K562 (cell line): ENCODE data around the gene RNU6-9. TPM values are rescaled to one million over a fixed set of nuclear protein-coding genes. Genes with fewer than 3 reads are reported as not detected.
A peak's percentile ranks its signal among the peaks of the same experiment; 100 is the strongest.

Experiments
- ATAC-seq: fragments of 200-7000 bp; cut with Tn5 transposase; 3 replicates; pipeline ENCODE4 v1.9.1; 2020; ENCODE audit warnings: moderate library complexity
- Bru-seq: library from RNA; stranded (reverse); fragments of 400-500 nt; gene quantifications from one replicate; lab custom pipeline; 2021; lab: Mats Ljungman, UMichigan
- BruChase-seq, 2 experiments: library from RNA; stranded (reverse); fragments of 400-500 nt; gene quantifications; one replicate each; lab custom pipeline; 2021; lab: Mats Ljungman, UMichigan
- BruUV-seq: library from RNA; stranded (reverse); fragments of 400-500 nt; replicated peaks from 2 replicates; lab custom pipeline; 2021; lab: Mats Ljungman, UMichigan
- CTCF ChIA-PET: fragments of 300-600 bp; formaldehyde crosslinking; extraction: SDS; loops from one replicate; lab custom pipeline; 2021; ENCODE audit warnings: low intra/inter-chr PET ratio; lab: Yijun Ruan, JAX
- POLR2A ChIA-PET: fragments of 300-600, 350-650 bp; sonication (Branson Sonifier 250); formaldehyde crosslinking; extraction: SDS; loops from one replicate; lab custom pipeline; 2021; ENCODE audit warnings: antibody characterized with exemption, inconsistent platforms; lab: Yijun Ruan, JAX
- DNase-seq, 4 experiments: peaks; one replicate each; pipeline versions ENCODE4 v3.0.0 to v3.0.0-alpha.2; 2011 to 2018; ENCODE audit warnings: low spot score in 3 of 4, mixed read lengths in 3 of 4; ENCODE audit errors: extremely low read depth in 1 of 4
- FAIRE-seq: peaks from 2 replicates; lab custom pipeline; 2011; peaks lifted over from hg19 to GRCh38; lab: Jason Lieb, UNC
- H2AFZ ChIP-seq: 2 replicates; pipeline ENCODE4 v1.6.0; 2011; ENCODE audit warnings: low read depth, low read length, control low read depth, inconsistent platforms
- H3K27ac ChIP-seq: fragments of 200-600 bp; 3 replicates; pipeline ENCODE4 v1.8.0; 2011; ENCODE audit warnings: low read depth, mild to moderate bottlenecking, control low read depth, inconsistent platforms, low read length, moderate library complexity, mixed read lengths; ENCODE audit errors: extremely low read depth
- H3K27me3 ChIP-seq, 2 experiments: fragments of 300-600 bp in 1 of 2; 2 replicates in 1 of 2; 3 replicates in 1 of 2; pipeline versions ENCODE4 v1.6.0 to v1.8.0; 2011; ENCODE audit warnings: inconsistent platforms in 2 of 2, low read length in 2 of 2, mild to moderate bottlenecking in 1 of 2, mixed read lengths in 1 of 2, moderate library complexity in 1 of 2; ENCODE audit not compliant: control insufficient read depth in 2 of 2, insufficient read depth in 2 of 2
- H3K36me3 ChIP-seq: fragments of 300-600 bp; 3 replicates; pipeline ENCODE4 v1.8.0; 2011; ENCODE audit warnings: mild to moderate bottlenecking, low read length, inconsistent platforms; ENCODE audit not compliant: control insufficient read depth, insufficient read depth
- H3K4me1 ChIP-seq, 2 experiments: fragments of 200-600 bp in 1 of 2; replicated peaks in 1 of 2; 2 replicates in 1 of 2; 3 replicates in 1 of 2; pipeline versions ENCODE4 v1.5.1 to v1.8.0; 2011; ENCODE audit warnings: inconsistent platforms in 2 of 2, low read length in 2 of 2, mild to moderate bottlenecking in 1 of 2, mixed read lengths in 1 of 2, moderate library complexity in 1 of 2; ENCODE audit not compliant: control insufficient read depth in 2 of 2, insufficient read depth in 2 of 2
- H3K4me2 ChIP-seq: 2 replicates; pipeline ENCODE4 v1.6.1; 2011; ENCODE audit warnings: low read length, control low read depth, inconsistent platforms, mixed read lengths; ENCODE audit not compliant: insufficient read depth
- H3K4me3 ChIP-seq: fragments of 200-600 bp; sonication (generic), shearing (Covaris generic); 2 replicates; pipeline ENCODE4 v1.5.1; 2016; ENCODE audit warnings: control low read depth, inconsistent platforms
- H3K79me2 ChIP-seq: fragments of 200-600 bp; 3 replicates; pipeline ENCODE4 v1.8.0; 2011; ENCODE audit warnings: low read length, inconsistent platforms; ENCODE audit not compliant: control insufficient read depth, insufficient read depth
- H3K9ac ChIP-seq, 2 experiments: 2 replicates each; pipeline versions ENCODE4 v1.6.0 to v1.6.1; 2011; ENCODE audit warnings: low read depth in 2 of 2, low read length in 2 of 2, control low read depth in 1 of 2, inconsistent platforms in 1 of 2, mild to moderate bottlenecking in 1 of 2, mixed read lengths in 1 of 2; ENCODE audit not compliant: insufficient read depth in 1 of 2
- H3K9me1 ChIP-seq: one replicate; pipeline ENCODE4 v1.6.0; 2011; ENCODE audit warnings: inconsistent platforms, mild to moderate bottlenecking, low read length, moderate library complexity; ENCODE audit not compliant: control insufficient read depth, insufficient read depth
- H3K9me3 ChIP-seq: replicated peaks from 2 replicates; pipeline ENCODE4 v1.5.1; 2011; ENCODE audit warnings: low read depth, low read length, inconsistent platforms; ENCODE audit not compliant: control insufficient read depth, insufficient read depth
- H4K20me1 ChIP-seq: replicated peaks from 2 replicates; pipeline ENCODE4 v1.6.1; 2011; ENCODE audit warnings: low read length, inconsistent platforms, mixed read lengths; ENCODE audit not compliant: control insufficient read depth, insufficient read depth
- BHLHE40 ChIP-seq: IDR thresholded peaks from 2 replicates; pipeline ENCODE4 v1.6.1; 2011; ENCODE audit warnings: low read length, improper control_type of control experiment
- C11orf30 ChIP-seq: fragments of 450-650 bp; IDR thresholded peaks from 2 replicates; pipeline ENCODE4 v1.6.1; 2016; ENCODE audit warnings: low read depth, mild to moderate bottlenecking
- ELF4 ChIP-seq: fragments of 450-650 bp; formaldehyde crosslinking; IDR thresholded peaks from 2 replicates; pipeline ENCODE4 v1.4.0; 2022; ENCODE audit warnings: missing genetic modification characterization
- ESRRA ChIP-seq: fragments of 450-650 bp; IDR thresholded peaks from 2 replicates; pipeline ENCODE4 v1.6.1; 2014; ENCODE audit warnings: low read depth, mild to moderate bottlenecking, moderate library complexity, borderline replicate concordance
- HNRNPK ChIP-seq: fragments of 200-400 bp; formaldehyde crosslinking; IDR thresholded peaks from one replicate; pipeline ENCODE4 v1.6.1; 2018; ENCODE audit warnings: mild to moderate bottlenecking, low read depth, low read length; ENCODE audit not compliant: poor library complexity, severe bottlenecking
- JUND ChIP-seq, 2 experiments: IDR thresholded peaks; 2 replicates in 1 of 2; 3 replicates in 1 of 2; pipeline ENCODE4 v1.6.1; 2011; ENCODE audit warnings: borderline replicate concordance in 2 of 2, low read depth in 2 of 2, low read length in 2 of 2, improper control_type of control experiment in 1 of 2, missing biosample characterization in 1 of 2, missing genetic modification characterization in 1 of 2, missing genetic modification reagents in 1 of 2
- KLF6 ChIP-seq: fragments of 250-450 bp; sonication (Bioruptor Pico); IDR thresholded peaks from 2 replicates; pipeline ENCODE4 v1.4.0; 2020; ENCODE audit warnings: mild to moderate bottlenecking, moderate library complexity, borderline replicate concordance
- MEF2D ChIP-seq: conservative IDR thresholded peaks from 2 replicates; pipeline ENCODE4 v1.6.1; 2016; ENCODE audit warnings: low read depth, missing genetic modification characterization, missing compliant biosample characterization
- RB1 ChIP-seq: fragments of 450-650 bp; IDR thresholded peaks from 2 replicates; pipeline ENCODE4 v1.6.1; 2017; ENCODE audit warnings: low read depth, mild to moderate bottlenecking
- SMAD1 ChIP-seq: fragments of 150-350 bp; IDR thresholded peaks from 2 replicates; pipeline ENCODE4 v1.6.1; 2014; ENCODE audit warnings: low read length, low read depth; ENCODE audit not compliant: partially characterized antibody
- YBX1 ChIP-seq: fragments of 450-650 bp; IDR thresholded peaks from 2 replicates; pipeline ENCODE4 v1.7.1; 2016; ENCODE audit warnings: mild to moderate bottlenecking
- ZNF146 ChIP-seq: IDR thresholded peaks from one replicate; pipeline ENCODE4 v1.6.1; 2018; ENCODE audit warnings: missing compliant biosample characterization; ENCODE audit not compliant: unreplicated experiment
- ZNF445 ChIP-seq: fragments of 250-450 bp; sonication (Bioruptor Pico); IDR thresholded peaks from 2 replicates; pipeline ENCODE4 v1.4.0; 2020; ENCODE audit warnings: low read depth, mild to moderate bottlenecking, moderate library complexity
- WGBS: fragments of 100-300 bp; shearing (Covaris generic); methylation state at CpG from one replicate; pipeline ENCODE4 v1.1.6; 2016; ENCODE audit warnings: low coverage, mixed read lengths; ENCODE audit not compliant: insufficient coverage; ENCODE audit errors: missing lambda C conversion rate; 5-methylcytosine and 5-hydroxymethylcytosine counted together
- in situ Hi-C: fragments of 300-500 bp; cut with MboI; formaldehyde crosslinking; loops from 4 replicates; pipeline ENCODE4 v1.15.0; 2018; ENCODE audit warnings: inconsistent platforms, mixed read lengths
- intact Hi-C: fragments of 100-400 bp; cut with micrococcal nuclease; formaldehyde crosslinking; loops from 2 replicates; pipeline ENCODE4 v1.14.2; 2022
- long read RNA-seq, 3 experiments: library from polyadenylated mRNA in 2 of 3; library from RNA in 1 of 3; unstranded in 2 of 3; stranded (forward) in 1 of 3; transcript quantifications; one replicate each; pipeline ENCODE4 v2.0.0, GENCODE V29; 2019 to 2022
- polyA minus RNA-seq, 3 experiments: library from RNA; depleted of rRNA, polyadenylated mRNA; stranded (reverse); fragments of >200 nt; gene quantifications; 2 replicates each; pipeline ENCODE4 v1.2.3, GENCODE V29; 2011
- polyA plus RNA-seq, 8 experiments: library from polyadenylated mRNA; depleted of rRNA in 4 of 8; stranded (reverse) in 5 of 8; unstranded in 3 of 8; fragments of >200 nt; fragmentation: Nextera tagmentation in 2 of 8; fragmentation: Illumina TruSeq in 1 of 8; extraction: Ambion mirVana in 2 of 8; extraction: Trizol in 1 of 8; gene quantifications; 2 replicates each; pipeline versions ENCODE4 v1.2.1 to v1.2.3, GENCODE V29; 2011 to 2014; ENCODE audit warnings: inconsistent platforms in 1 of 8, missing spikeins in 1 of 8
- total RNA-seq, 7 experiments: library from RNA; depleted of rRNA in 6 of 7; stranded (reverse); fragments of >200 nt in 6 of 7; fragmentation: Illumina TruSeq in 2 of 7; extraction: Trizol in 2 of 7; gene quantifications; 2 replicates each; pipeline versions ENCODE4 v1.2.1 to v1.2.3, GENCODE V29; 2011 to 2021; ENCODE audit warnings: low replicate concordance in 1 of 7
- TF ChIP-seq, protein P1 (sequence below): sonication (generic); formaldehyde crosslinking; IDR thresholded peaks from 2 replicates; pipeline ENCODE4 v1.9.0; 2022; ENCODE audit warnings: mild to moderate bottlenecking, missing genetic modification reagents

RNU6-9 gene
- not detected in 2 replicates for total RNA-seq (2011; cell fraction: chromatin; rRNA removed; ENCODE audit: low replicate concordance)
- not detected in 2 replicates for total RNA-seq (2011; cell fraction: nucleolus; rRNA removed)
- not detected in 2 replicates for total RNA-seq (2011; cell fraction: nucleoplasm; rRNA removed)
- not detected in 2 replicates for total RNA-seq (2014; rRNA removed)
- not detected in 2 replicates for total RNA-seq (2014; rRNA removed; fragmentation: Illumina TruSeq; extraction: Trizol)
- total RNA-seq (2015; rRNA removed; fragmentation: Illumina TruSeq; extraction: Trizol): not detected in 2 replicates
- total RNA-seq (2021): not detected in 2 replicates
- not detected in 2 replicates for polyA plus RNA-seq (2011; rRNA removed)
- not detected in 2 replicates for polyA plus RNA-seq (2011; cell fraction: cytosol; rRNA removed)
- polyA plus RNA-seq (2011; cell fraction: nucleus; rRNA removed): not detected in 2 replicates
- not detected in 2 replicates for polyA plus RNA-seq (2012)
- polyA plus RNA-seq (2014; fragmentation: Illumina TruSeq; extraction: Trizol): not detected in 2 replicates
- not detected for polyA plus RNA-seq (2014; fragmentation: Nextera tagmentation; extraction: Ambion mirVana)
- not detected in 2 replicates for polyA plus RNA-seq (2014; rRNA removed)
- under 0.01 TPM in 2 replicates for polyA minus RNA-seq (2011; rRNA and poly(A)+ RNA removed)
- 667 TPM in 1 of 2 replicates, not detected in the other for polyA minus RNA-seq (2011; cell fraction: cytosol; rRNA and poly(A)+ RNA removed)
- under 0.01 TPM in 1 of 2 replicates, not detected in the other for polyA minus RNA-seq (2011; cell fraction: nucleus; rRNA and poly(A)+ RNA removed)
- Bru-seq, nascent RNA: percentile 56 among the genes with signal in this experiment
- BruChase-seq, experiment 1, labeled RNA remaining after a 2-hour chase: percentile 39 among the genes with signal in this experiment
- BruChase-seq, experiment 2, labeled RNA remaining after a 6-hour chase: percentile 51 among the genes with signal in this experiment
- long read RNA-seq, experiment 1, partial matches to known transcripts: 0 of 1 reads
- long read RNA-seq, experiment 1, other reads (novel, unspliced or antisense): 0 of 1 reads
- long read RNA-seq, experiment 2: 0 reads
- long read RNA-seq, experiment 3: 0 reads

DNA sequence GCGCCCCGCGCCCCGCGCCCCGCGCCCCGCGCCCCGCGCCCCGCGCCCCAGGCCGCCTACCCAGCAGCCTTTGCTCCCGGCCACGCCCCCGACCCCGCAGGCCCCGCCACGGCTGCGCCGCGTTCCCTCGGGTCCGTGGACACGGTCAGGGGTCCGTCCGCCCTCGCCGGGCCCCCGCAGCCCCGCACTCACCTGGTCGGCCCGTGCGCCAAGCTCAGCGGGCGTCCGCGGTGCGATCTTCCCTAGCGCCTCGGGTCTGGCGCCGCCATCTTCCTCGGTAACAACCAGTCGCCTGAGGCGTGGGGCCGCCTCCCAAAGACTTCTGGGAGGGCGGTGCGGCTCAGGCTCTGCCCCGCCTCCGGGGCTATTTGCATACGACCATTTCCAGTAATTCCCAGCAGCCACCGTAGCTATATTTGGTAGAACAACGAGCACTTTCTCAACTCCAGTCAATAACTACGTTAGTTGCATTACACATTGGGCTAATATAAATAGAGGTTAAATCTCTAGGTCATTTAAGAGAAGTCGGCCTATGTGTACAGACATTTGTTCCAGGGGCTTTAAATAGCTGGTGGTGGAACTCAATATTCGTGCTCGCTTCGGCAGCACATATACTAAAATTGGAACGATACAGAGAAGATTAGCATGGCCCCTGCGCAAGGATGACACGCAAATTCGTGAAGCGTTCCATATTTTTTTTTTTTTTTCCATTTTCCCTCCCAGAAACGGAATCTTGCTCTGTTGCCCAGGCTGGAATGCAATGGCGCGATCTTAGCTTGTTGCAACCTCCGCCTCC lies at the start of gene RNU6-9, which contains the start of gene MED16:
RNU6-9 (plus strand) TSS at position 591 of the 796 bp plus-strand sequence.
MED16 (minus strand) TSS at position 294 of the 796 bp plus-strand sequence. CDS start 2,056 bp downstream, outside the sequence.
- intact Hi-C loops (loop anchor here (2.0 kb wide), 1 partner anchor 14 kb away; no protein-coding TSS in a partner anchor), in situ Hi-C loops (no loop called here)
- no peak; the same call in 1 of the 2 replicates for TF ChIP-seq JUND (IDR thresholded peaks at IDR 0.05; ENCODE audit: borderline replicate concordance, low read depth, low read length)
- no peak for TF ChIP-seq JUND (tag; IDR thresholded peaks at IDR 0.05; ENCODE audit: borderline replicate concordance, low read depth, low read length)
- no peak for TF ChIP-seq ZNF445 (CRISPR knock-in tag)
- no peak for TF ChIP-seq ZNF146 (CRISPR knock-in tag)
- TF ChIP-seq MEF2D (tag): 0 out of 2 replicates have a peak, but pooled peaks have one; percentile 49
- 0 out of 2 replicates have a peak, but pooled peaks have one; percentile 39 for TF ChIP-seq ESRRA
- TF ChIP-seq KLF6 (CRISPR knock-in tag): 0 out of 2 replicates have a peak, but pooled peaks have one; percentile 36
- TF ChIP-seq C11orf30: peak; percentile 3
- TF ChIP-seq YBX1: no peak
- no peak for TF ChIP-seq ELF4 (CRISPR knock-in tag)
- TF ChIP-seq RB1: peak; percentile 83; the same call in 1 of the 2 replicates
- TF ChIP-seq BHLHE40: no peak
- no peak for TF ChIP-seq HNRNPK
- TF ChIP-seq SMAD1: no peak
- TF ChIP-seq, protein P1, sequence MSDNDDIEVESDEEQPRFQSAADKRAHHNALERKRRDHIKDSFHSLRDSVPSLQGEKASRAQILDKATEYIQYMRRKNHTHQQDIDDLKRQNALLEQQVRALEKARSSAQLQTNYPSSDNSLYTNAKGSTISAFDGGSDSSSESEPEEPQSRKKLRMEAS: peak; percentile 30; the same call in 1 of the 2 replicates

More for the DNA sequence above, at the start of gene RNU6-9, which contains the start of gene MED16:
- no peaks in the 10 kb centered on the region for H3K27me3 ChIP-seq
- peaks cover 34% of the 10 kb centered on the region for H3K79me2 ChIP-seq
- ATAC-seq (peak; percentile 91), FAIRE-seq (peak; percentile 95), DNase-seq (peak; percentile 87 to 95 (median 91))
- H4K20me1 ChIP-seq: peaks cover 6% of the 10 kb centered on the region
- CTCF ChIA-PET: interaction anchor here (1.3 kb wide), 1 partner anchor 25 kb away, joined by 3 read pairs; no protein-coding TSS in a partner anchor
- peak within 1 kb of the TSS; percentile 83 for H3K4me2 ChIP-seq
- peak within 1 kb of the TSS; percentile 95 for H2AFZ ChIP-seq
- H3K4me1 ChIP-seq: peaks cover 9 to 68% of the 10 kb centered on the region in 2 experiments; a peak in 4 of 5 replicates
- H3K36me3 ChIP-seq: peaks cover 40% of the 10 kb centered on the region; the same call in 2 of the 3 replicates
- no peaks in the 10 kb centered on the region for H3K9me3 ChIP-seq
- H3K9me1 ChIP-seq: no peaks in the 10 kb centered on the region
- peak within 1 kb of the TSS; percentile 79 for H3K4me3 ChIP-seq
- 0% methylated on average over 42 of the region's 69 CpGs for WGBS
- H3K27ac ChIP-seq: peak within 1 kb of the TSS; percentile 100
- TSS peak; percentile 98 for BruUV-seq
- H3K9ac ChIP-seq: peak within 1 kb of the TSS; percentile 92 to 95
- POLR2A ChIA-PET: interaction anchor here (0.6 to 2.9 kb wide), 8 partner anchors 10 to 376 kb away, joined by 3 to 15 read pairs (median 4); partner anchors contain the start of genes CIRBP and PRTN3
